GM19328 (cell line): ENCODE data around the gene SOX5.

Experiments
- ATAC-seq: cut with Tn5 transposase; IDR thresholded peaks from one replicate; pipeline ENCODE4 v1.9.1; 2021; ENCODE audit warnings: mild to moderate bottlenecking, moderate library complexity; ENCODE audit not compliant: unreplicated experiment

The SOX5 gene

DNA sequence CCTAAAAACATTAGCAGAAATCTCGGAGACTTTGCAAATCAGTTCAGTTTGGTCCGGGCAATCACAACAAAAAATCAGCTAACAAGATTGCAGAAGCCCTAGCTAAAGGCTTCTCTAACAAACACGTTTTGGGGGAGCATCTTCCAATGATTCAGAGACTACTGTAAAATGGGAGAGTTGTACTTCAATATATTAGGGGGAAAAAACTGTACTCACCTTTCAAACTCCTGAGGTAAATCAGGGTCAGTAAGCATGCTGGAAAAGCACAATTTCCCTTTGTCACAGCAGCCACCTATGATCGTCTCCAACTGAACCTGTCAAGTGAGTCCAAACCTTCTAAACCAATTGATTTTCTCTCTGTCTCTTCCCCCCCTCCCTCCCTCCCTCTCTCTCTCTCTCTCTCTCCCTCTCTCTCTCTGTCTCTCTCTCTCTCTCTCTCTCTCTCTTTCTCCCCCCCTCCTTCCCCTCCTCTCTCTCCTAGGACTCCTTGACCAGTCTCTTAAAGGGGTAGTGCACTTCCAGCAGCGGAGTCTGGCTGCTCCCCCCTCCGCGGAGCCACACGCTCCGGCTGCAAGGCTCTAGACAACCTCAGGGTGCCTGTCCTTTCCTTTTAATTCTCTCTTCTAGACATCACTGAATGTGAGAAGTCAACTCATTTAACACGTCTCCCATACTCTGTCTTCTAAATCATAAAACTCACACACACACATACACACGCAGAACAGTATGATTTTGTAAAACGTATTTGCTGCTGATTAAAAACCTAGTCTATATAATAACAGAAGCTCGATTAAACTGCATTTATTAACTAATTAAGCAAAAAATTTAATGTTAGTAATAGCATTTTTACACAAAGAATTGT lies at the start of gene SOX5:
Gene SOX5 (minus strand): TSS at position 323 of the 862 bp plus-strand sequence. CDS start 69 bp downstream, at position 254.
- no peak for ATAC-seq

GRCh38 chr12:23987046-23987445 lies 37.6 kb upstream of the SOX5 start:
- ATAC-seq, result no peak

GRCh38 chr12:23980826-23981225 lies 31.4 kb upstream of the SOX5 start:
- no peak for ATAC-seq

DNA sequence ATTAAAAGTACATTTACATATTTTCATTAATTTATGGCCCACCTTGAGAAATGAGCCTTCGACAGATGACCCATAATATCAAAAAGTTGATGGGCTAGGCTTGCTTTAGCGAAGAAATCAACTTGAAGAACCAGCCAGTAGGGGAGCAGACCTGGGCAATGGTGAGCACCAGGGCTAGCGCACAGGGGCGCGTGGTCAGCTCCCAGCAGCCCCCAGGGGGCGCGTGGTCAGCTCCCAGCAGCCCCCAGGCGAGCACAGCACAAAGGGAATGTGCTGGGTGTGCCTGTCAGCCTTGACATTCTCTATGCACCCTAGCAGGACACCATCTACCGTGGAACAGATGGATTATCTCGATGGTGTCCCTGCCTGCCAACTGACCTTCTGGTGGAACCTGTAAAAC lies 15.3 kb upstream of the SOX5 start:
- ATAC-seq, result no peak

DNA sequence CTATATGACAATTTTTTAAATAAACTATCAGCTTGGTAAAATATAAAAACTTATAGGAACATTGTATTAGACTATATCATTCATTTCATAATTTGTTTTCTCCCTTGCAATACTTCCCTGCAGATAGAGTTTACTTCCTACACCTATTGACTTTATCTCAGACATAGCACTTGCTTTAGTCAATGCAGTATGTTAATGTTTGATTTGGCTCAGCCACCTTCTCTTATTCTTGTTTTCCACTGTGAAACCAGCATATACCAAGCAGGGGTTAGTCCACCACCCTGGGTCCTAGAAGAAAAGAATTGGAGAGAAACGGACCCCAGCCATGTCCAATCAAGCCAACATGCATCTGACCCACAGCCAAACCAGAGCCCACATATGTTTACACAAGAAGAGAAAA lies 10.4 kb upstream of the SOX5 start:
- no peak for ATAC-seq

DNA sequence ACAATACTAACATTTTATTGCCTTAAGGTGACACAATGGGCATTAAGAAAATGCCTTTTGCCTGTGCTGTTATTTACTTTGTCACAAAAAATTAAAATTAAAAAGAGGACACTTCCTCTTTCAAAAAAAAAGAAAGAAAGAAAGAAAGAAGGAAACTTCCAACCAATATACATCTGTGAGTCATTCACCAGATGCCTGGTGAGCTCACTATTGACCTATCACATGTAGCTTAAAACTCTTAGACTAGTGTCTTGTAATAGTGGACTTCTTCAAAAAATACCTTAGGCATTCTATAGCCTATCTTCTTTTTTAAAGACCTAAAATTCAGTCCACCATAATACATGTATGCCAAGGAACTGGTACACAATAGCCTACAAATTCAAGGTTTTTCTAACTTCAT lies 4.9 kb upstream of the SOX5 start:
- ATAC-seq, result no peak

DNA sequence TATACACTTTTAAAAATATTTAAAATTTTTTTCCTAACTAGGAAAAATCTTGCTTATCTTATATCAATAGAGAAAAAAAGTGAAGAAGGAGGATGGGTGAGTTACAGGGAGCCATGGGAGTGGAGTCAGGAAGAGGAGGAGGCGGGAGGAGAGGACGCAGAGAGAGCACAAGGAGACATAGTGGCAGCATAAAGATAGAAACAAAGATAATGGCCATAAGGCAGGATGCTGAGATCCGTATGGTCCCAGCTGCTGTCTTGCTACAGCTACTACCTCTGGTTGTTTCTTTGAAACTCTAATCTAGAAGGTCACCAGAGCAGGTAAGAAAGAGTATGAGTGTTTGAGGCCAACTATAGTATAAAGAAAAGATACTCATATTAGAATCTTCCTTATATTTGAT lies 2.6 kb upstream of the SOX5 start:
- no peak for ATAC-seq

- no peak for ATAC-seq
Measured at GRCh38 chr12:23950775-23951451, 1.4 kb upstream of the SOX5 start.

- ATAC-seq, result no peak
Measured at GRCh38 chr12:23950210-23950774, 822 bp upstream of the SOX5 start.

- no peak for ATAC-seq
Measured at GRCh38 chr12:23948291-23948690, 1.2 kb downstream of the SOX5 start.

GRCh38 chr12:23947395-23947794 lies 2.1 kb downstream of the SOX5 start:
- no peak for ATAC-seq

- ATAC-seq, result no peak
Measured at GRCh38 chr12:23945249-23945648, 4.2 kb downstream of the SOX5 start.

- ATAC-seq, result no peak
Measured at GRCh38 chr12:23944067-23944466, 5.4 kb downstream of the SOX5 start.

GRCh38 chr12:23942841-23943240 lies 6.6 kb downstream of the SOX5 start:
- no peak for ATAC-seq

DNA sequence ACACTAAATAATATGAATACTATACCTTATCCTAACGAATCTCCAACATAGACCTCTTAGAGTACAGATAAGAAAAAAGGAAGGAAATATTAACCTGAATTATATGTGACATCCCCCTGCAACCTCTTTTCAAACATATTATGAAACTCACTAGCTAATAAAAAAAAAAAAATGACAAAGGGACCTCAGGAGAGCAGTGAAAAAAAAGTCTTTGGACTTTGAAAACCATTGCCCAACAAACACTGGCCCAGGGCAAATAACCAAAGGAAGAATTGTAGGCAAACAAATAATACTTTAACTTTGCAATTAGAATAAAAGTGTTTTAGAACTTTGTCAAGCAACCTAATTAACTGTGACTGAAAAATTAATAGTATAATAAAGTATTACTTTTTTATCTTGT lies 7.7 kb downstream of the SOX5 start:
- ATAC-seq, result no peak

GRCh38 chr12:23938422-23938821 lies 11.0 kb downstream of the SOX5 start:
- no peak for ATAC-seq

- no peak for ATAC-seq
Measured at GRCh38 chr12:23931176-23931575, 18.3 kb downstream of the SOX5 start.

DNA sequence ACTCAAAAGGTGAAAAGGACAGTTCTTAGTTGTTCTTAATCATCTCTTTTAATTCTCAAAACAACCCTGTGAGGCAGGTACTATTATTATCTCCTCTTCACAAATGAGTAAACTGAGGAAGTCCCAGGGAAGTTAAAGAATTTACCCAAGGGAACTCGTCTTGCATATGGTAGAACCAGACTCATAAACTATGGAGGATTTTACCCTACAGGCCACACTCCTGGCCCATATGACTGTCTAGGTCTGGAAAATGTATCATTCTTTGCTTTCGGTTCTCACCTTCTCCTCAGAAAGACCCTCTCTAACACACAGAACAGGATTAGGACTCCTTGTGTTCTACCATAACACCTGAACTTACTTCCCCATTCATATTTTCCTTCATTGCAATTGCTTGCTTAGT lies 18.9 kb downstream of the SOX5 start:
- no peak for ATAC-seq

DNA sequence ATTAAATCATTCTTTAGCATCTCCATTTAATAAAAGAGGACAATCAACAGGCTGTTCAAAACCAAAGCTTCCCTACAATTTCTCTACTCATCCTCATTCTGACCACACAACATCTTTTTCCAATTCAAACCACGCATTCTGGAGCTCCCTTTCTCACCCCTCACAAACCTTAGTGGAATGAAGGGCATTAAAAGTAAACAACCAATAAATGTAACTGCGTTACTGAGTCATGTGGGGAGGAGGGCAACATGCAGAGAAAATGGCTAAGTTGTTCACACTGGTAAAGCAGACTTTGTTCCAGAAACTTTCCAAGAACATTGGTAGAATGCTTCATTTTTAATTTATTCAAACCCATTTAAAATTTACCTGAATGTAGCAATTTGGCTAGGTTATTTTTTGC lies 19.6 kb downstream of the SOX5 start:
- no peak for ATAC-seq

DNA sequence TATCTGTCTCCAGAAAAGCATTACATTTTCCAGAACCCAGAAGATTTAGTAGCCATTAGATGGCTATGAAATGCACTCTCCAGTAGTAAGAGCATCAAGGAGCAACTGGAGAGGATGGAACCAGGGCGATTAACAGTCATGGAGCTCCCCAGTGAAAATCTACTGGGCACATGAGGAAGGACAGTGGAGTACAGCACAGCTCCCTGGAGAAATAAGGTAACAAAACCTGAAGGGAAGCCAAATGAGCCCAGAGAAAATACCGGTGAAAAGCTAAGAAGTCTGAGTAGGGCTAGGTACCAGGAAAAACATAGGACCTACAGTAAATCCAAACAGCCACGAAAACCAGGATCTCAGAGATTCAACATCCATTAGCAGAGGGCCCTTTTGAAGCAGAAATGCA lies 21.6 kb downstream of the SOX5 start:
- no peak for ATAC-seq

GRCh38 chr12:23921099-23921856 lies 28.2 kb downstream of the SOX5 start:
- ATAC-seq, result no peak
